ENCODE measurements around the gene SIL1.

DNA sequence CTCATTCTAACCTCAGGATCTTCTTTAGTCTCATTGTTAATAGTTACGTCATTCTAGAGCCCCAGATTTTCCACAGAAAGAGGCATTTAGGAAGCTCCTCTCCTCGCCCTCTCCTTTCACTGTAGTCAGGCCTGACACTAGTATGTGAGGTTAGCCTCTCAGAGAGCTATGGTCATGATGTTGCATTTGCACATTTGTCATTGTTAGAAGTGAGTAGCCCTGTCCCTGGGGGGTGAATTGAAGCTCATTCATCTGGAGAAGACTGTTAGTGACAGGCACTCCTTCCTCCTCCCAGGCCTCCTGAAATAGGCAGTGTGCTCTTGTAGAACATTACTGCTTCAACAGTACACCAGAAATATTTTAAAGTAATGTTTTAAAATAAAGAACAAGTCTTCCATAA, 296.5 kb downstream of the SIL1 start:
- no peak for TF ChIP-seq LEF1 (IDR thresholded peaks at IDR 0.05; ENCODE audit: borderline replicate concordance)
- TF ChIP-seq CTBP1 (IDR thresholded peaks at IDR 0.05; ENCODE audit: borderline replicate concordance), result no peak
- TF ChIP-seq ARNT (IDR thresholded peaks at IDR 0.05), result no peak
- no peak for TF ChIP-seq L3MBTL2 (conservative IDR thresholded peaks at IDR 0.05)
- TF ChIP-seq FOXM1 (IDR thresholded peaks at IDR 0.05; ENCODE audit: borderline replicate concordance), result no peak
- TF ChIP-seq SUZ12 (IDR thresholded peaks at IDR 0.05), result no peak
- TF ChIP-seq NFRKB (IDR thresholded peaks at IDR 0.05), result no peak

Measured in HEK293T (cell line).